Muscle of leg (tissue), 11 donors: ENCODE measurements around the gene EFR3B. TPM values are rescaled to one million over a fixed set of nuclear protein-coding genes. Genes with fewer than 3 reads are reported as not detected.
"Not testable (repeated sequence)": the region's sequence is repeated elsewhere in the genome, so short reads cannot be mapped to it uniquely, and the experiment has no call there.

ENCODE experiments used
- DNase-seq: peaks from one replicate; pipeline ENCODE4 v3.0.0; 2013
- H3K27ac ChIP-seq: one replicate; pipeline ENCODE4 v1.5.1; 2013; ENCODE audit warnings: mild to moderate bottlenecking, low read length, control low read depth
- H3K27me3 ChIP-seq: one replicate; pipeline ENCODE4 v1.6.1; 2013; ENCODE audit warnings: low read length; ENCODE audit not compliant: control insufficient read depth, insufficient read depth
- H3K36me3 ChIP-seq: one replicate; pipeline ENCODE4 v1.6.1; 2013; ENCODE audit warnings: low read length; ENCODE audit not compliant: control insufficient read depth, insufficient read depth
- H3K4me1 ChIP-seq: one replicate; pipeline ENCODE4 v1.6.1; 2013; ENCODE audit warnings: low read length; ENCODE audit not compliant: control insufficient read depth, insufficient read depth
- H3K4me3 ChIP-seq: one replicate; pipeline ENCODE4 v1.5.1; 2013; ENCODE audit warnings: low read length, control low read depth
- H3K9me3 ChIP-seq: replicated peaks from 2 replicates; pipeline ENCODE4 v1.6.1; 2013; ENCODE audit warnings: low read depth, low read length; ENCODE audit not compliant: control insufficient read depth
- WGBS: methylation state at CpG from one replicate; pipeline ENCODE4 v1.1.5; 2013; ENCODE audit warnings: missing lambda C conversion rate; ENCODE audit not compliant: insufficient coverage; 5-methylcytosine and 5-hydroxymethylcytosine counted together
- polyA plus RNA-seq, 8 donors: library from polyadenylated mRNA; unstranded; fragments of 120-200 nt; gene quantifications; one replicate each; pipeline versions ENCODE4 v1.2.1 to v1.2.3, GENCODE V29; 2013; ENCODE audit warnings: inconsistent platforms in 1 of 8, low replicate concordance in 1 of 8; ENCODE audit not compliant: insufficient read length in 8 of 8, insufficient read depth in 1 of 8
- total RNA-seq: library from RNA; stranded (reverse); fragments of 120-200 nt; gene quantifications from one replicate; pipeline ENCODE4 v1.2.4, GENCODE V29; 2013

EFR3B gene
- total and polyA plus RNA-seq, 9 donors, result 3.2 to 5.5 (median 4.8) TPM

GRCh38 chr2:25160376-25160775, 118.5 kb downstream of the EFR3B start:
- Histone ChIP-seq H3K9me3 (peaks cover 2% of the 10 kb centered on the region), H3K4me1 (peaks cover 18% of the 10 kb centered on the region), H3K4me3 (no peak overlapping the region), H3K27ac (no peak overlapping the region), H3K27me3 (peaks cover 33% of the 10 kb centered on the region), H3K36me3 (no peaks in the 10 kb centered on the region)
- WGBS, result 90% methylated on average over 2 of the region's 10 CpGs
- DNase-seq, result no peak

DNA sequence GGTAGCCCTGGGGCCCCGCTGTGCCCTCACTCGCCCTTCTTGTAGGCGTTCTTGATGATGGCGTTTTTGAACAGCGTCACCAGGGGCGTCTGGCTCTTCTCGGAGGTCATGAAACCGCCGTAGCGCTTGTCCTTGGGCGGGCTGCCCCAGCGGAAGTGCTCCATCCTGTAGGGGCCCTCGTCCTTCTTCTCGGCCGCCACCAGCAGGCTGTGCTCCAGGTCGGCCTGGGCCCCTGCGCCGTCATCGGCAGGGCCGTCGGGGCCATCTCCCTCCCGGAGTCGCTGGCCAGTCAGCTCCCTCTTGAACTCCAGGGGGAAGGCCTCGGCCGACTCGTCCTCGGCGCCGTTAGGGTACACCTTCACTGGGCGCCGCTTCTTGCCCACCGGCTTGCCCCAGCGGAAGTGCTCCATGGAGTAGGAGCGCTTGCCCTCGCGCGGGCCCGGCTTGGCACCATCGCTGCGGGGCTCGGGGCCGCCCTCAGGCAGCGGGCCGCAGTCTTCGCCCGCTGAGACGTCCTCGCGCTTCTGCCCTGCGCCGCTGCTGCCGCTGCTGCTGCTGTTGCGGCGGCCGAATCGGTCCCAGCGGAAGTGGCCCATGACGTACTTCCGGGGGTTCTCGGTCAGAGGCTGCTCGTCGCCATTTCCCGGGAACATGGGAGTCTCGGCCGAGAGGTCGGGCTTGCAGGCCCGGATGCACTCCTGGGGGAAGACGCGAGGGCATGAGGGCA, 119.3 kb downstream of the EFR3B start:
- DNase-seq, result peak; percentile 72
- WGBS, result 47% methylated on average over 69 of the region's 69 CpGs
- H3K36me3 ChIP-seq, result no peaks in the 10 kb centered on the region
- peaks cover 18% of the 10 kb centered on the region for H3K4me1 ChIP-seq
- H3K27ac ChIP-seq, result peak overlapping the region; percentile 62
- peaks cover 41% of the 10 kb centered on the region for H3K27me3 ChIP-seq
- peak overlapping the region; percentile 55 for H3K4me3 ChIP-seq
- H3K9me3 ChIP-seq, result peaks cover 2% of the 10 kb centered on the region

- H3K36me3 ChIP-seq, H3K4me3 ChIP-seq, H3K27ac ChIP-seq, DNase-seq, H3K9me3 ChIP-seq: not testable (repeated sequence)
- Histone ChIP-seq H3K27me3 (peaks cover 47% of the 10 kb centered on the region), H3K4me1 (peaks cover 18% of the 10 kb centered on the region)
- WGBS, result no CpG with 5 or more reads among the region's 7 CpGs
Measured at GRCh38 chr2:25162061-25162460, 120.2 kb downstream of the EFR3B start.

GRCh38 chr2:25164561-25164960, 122.7 kb downstream of the EFR3B start:
- Histone ChIP-seq H3K4me1 (peaks cover 32% of the 10 kb centered on the region), H3K27me3 (peaks cover 72% of the 10 kb centered on the region), H3K36me3 (no peaks in the 10 kb centered on the region), H3K27ac (no peak overlapping the region), H3K9me3 (peaks cover 2% of the 10 kb centered on the region), H3K4me3 (no peak overlapping the region)
- 44% methylated on average over 7 of the region's 8 CpGs for WGBS
- no peak for DNase-seq

GRCh38 chr2:25165992-25166875, 124.4 kb downstream of the EFR3B start:
- Histone ChIP-seq H3K27ac (no peak overlapping the region), H3K9me3 (peaks cover 6% of the 10 kb centered on the region), H3K36me3 (no peaks in the 10 kb centered on the region), H3K4me1 (peaks cover 21% of the 10 kb centered on the region), H3K27me3 (peaks cover 86% of the 10 kb centered on the region), H3K4me3 (no peak overlapping the region)
- WGBS, result 25% methylated on average over 7 of the region's 10 CpGs
- DNase-seq, result peak; percentile 19

- 1% methylated on average over 71 of the region's 75 CpGs for WGBS
- Histone ChIP-seq H3K4me3 (peak within 1 kb of the TSS; percentile 42), H3K9me3 (peaks cover 3% of the 10 kb centered on the region), H3K27me3 (peaks cover 70% of the 10 kb centered on the region), H3K36me3 (no peaks in the 10 kb centered on the region), H3K27ac (no peak within 1 kb of the TSS), H3K4me1 (peaks cover 15% of the 10 kb centered on the region)
- peak; percentile 40 for DNase-seq
Measured at GRCh38 chr2:25168256-25169072, 126.6 kb downstream of the EFR3B start, which contains the start of gene POMC. Gene POMC, minus strand, starts transcription at chr2:25168580. Its CDS starts 3,808 bp downstream, at chr2:25164772.

DNA sequence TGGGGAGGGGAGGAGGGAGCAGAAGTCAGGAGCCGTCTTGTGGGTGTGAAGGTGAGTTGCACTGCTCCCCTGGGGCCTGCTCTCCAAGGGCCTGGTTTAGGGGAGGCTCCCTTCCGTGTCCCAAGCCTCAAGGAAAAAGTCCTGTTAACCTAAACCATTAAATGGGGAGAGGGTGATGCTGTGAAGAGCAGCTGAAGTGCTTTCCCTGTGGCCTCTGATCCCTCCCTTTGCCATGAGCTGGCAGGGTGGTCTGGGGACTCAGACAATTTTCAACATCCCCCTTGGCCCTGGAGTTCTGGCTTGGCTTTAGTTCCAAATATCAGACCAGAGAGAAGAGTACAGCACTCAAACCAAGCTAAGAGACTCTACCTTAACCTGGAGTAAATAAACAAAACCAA, 127.2 kb downstream of the EFR3B start:
- Histone ChIP-seq H3K36me3 (no peaks in the 10 kb centered on the region), H3K4me1 (peaks cover 15% of the 10 kb centered on the region), H3K9me3 (peaks cover 3% of the 10 kb centered on the region), H3K4me3 (no peak overlapping the region), H3K27me3 (peaks cover 65% of the 10 kb centered on the region), H3K27ac (no peak overlapping the region)
- DNase-seq, result no peak
- WGBS, result 20% methylated on average over 1 of the region's 2 CpGs

DNA sequence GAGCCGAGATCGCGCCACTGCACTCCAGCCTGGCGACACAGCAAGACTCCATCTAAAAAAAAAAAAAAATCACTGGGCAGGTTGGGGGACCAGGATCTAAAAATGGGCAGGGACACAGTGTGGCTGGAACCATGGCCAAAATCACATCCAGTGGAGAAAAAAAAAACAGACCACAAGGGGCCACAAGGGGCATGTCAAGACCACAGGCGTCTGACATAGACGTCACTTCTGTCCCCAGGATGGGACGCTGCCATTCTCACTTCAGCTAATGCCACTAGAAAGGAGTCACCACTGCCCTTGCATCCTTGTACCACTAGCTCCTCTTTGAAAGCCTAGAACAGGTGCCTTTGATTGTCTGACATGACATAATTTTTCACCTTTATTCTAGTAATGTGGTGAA, 129.0 kb downstream of the EFR3B start:
- Histone ChIP-seq H3K4me3 (no peak overlapping the region), H3K27ac (no peak overlapping the region), H3K36me3 (no peaks in the 10 kb centered on the region), H3K9me3 (peaks cover 3% of the 10 kb centered on the region), H3K4me1 (peaks cover 15% of the 10 kb centered on the region), H3K27me3 (peaks cover 58% of the 10 kb centered on the region)
- WGBS, result no CpG with 5 or more reads among the region's 7 CpGs
- DNase-seq, result no peak

- 82% methylated on average over 5 of the region's 5 CpGs for WGBS
- no peak for DNase-seq
- Histone ChIP-seq H3K4me3 (no peak overlapping the region), H3K27ac (no peak overlapping the region), H3K27me3 (peaks cover 37% of the 10 kb centered on the region), H3K9me3 (peaks cover 3% of the 10 kb centered on the region), H3K4me1 (peaks cover 2% of the 10 kb centered on the region), H3K36me3 (no peaks in the 10 kb centered on the region)
Measured at GRCh38 chr2:25173719-25174118, 131.8 kb downstream of the EFR3B start.
